HepG2 (cell line): ENCODE data around the gene FOXA3. TPM values are rescaled to one million over a fixed set of nuclear protein-coding genes. Genes with fewer than 3 reads are reported as not detected.

Experiments
- CBX5 ChIP-seq: sonication (generic); formaldehyde crosslinking; IDR thresholded peaks from 2 replicates; pipeline ENCODE4 v1.4.0; 2020; ENCODE audit warnings: missing genetic modification reagents, borderline replicate concordance
- NFYC ChIP-seq: IDR thresholded peaks from 2 replicates; pipeline ENCODE4 v1.6.1; 2016; ENCODE audit warnings: missing genetic modification reagents, missing compliant biosample characterization
- NKX3-1 ChIP-seq: sonication (generic); formaldehyde crosslinking; IDR thresholded peaks from 2 replicates; pipeline ENCODE4 v1.5.0; 2020; ENCODE audit warnings: missing genetic modification reagents
- PLSCR1 ChIP-seq: sonication (generic); formaldehyde crosslinking; IDR thresholded peaks from 2 replicates; pipeline ENCODE4 v1.5.0; 2020; ENCODE audit warnings: missing genetic modification reagents, mild to moderate bottlenecking, borderline replicate concordance
- SRF ChIP-seq: IDR thresholded peaks from 2 replicates; pipeline ENCODE4 v1.6.1; 2011; ENCODE audit warnings: mild to moderate bottlenecking, low read depth, low read length, moderate library complexity
- ZNF136 ChIP-seq: sonication (generic); formaldehyde crosslinking; IDR thresholded peaks from 2 replicates; pipeline ENCODE4 v1.8.1; 2022; ENCODE audit warnings: low read depth, mild to moderate bottlenecking, moderate library complexity, missing genetic modification reagents
- ZNF446 ChIP-seq: sonication (generic); formaldehyde crosslinking; IDR thresholded peaks from 2 replicates; pipeline ENCODE4 v1.5.0; 2020; ENCODE audit warnings: mild to moderate bottlenecking, missing genetic modification reagents
- ZNF749 ChIP-seq: sonication (generic); formaldehyde crosslinking; IDR thresholded peaks from 2 replicates; pipeline ENCODE4 v1.8.0; 2022; ENCODE audit warnings: mild to moderate bottlenecking, missing genetic modification reagents, moderate library complexity, borderline replicate concordance
- polyA plus RNA-seq, 8 experiments: library from polyadenylated mRNA; depleted of rRNA in 3 of 8; stranded (reverse) in 7 of 8; unstranded in 1 of 8; fragments of >200 nt; fragmentation: Illumina TruSeq in 4 of 8; extraction: Trizol in 4 of 8; gene quantifications; 2 replicates each; pipeline versions ENCODE4 v1.2.1 to v1.2.3, GENCODE V29; 2011 to 2016; ENCODE audit warnings: low read depth in 4 of 8, missing spikeins in 1 of 8, mixed read lengths in 1 of 8; ENCODE audit not compliant: insufficient read depth in 1 of 8
- total RNA-seq, 5 experiments: library from RNA; depleted of rRNA; stranded (reverse); fragments of >200 nt; fragmentation: Illumina TruSeq; extraction: Trizol; gene quantifications; 2 replicates each; pipeline ENCODE4 v1.2.3, GENCODE V29; 2016; ENCODE audit warnings: low read depth in 1 of 5
- TF ChIP-seq, protein P1 (sequence below): sonication (generic); formaldehyde crosslinking; IDR thresholded peaks from 2 replicates; pipeline ENCODE4 v1.9.0; 2021; ENCODE audit warnings: mild to moderate bottlenecking, missing genetic modification reagents
- TF ChIP-seq, protein P2 (sequence below): sonication (generic); formaldehyde crosslinking; IDR thresholded peaks from 2 replicates; pipeline ENCODE4 v1.4.0; 2020; ENCODE audit warnings: missing genetic modification reagents

The FOXA3 gene
- total and polyA plus RNA-seq, 2 of the 13 experiments (the other 11 are each of a cell fraction or from before 2014, with no cell fraction given), result 29.8 to 47.6 TPM

DNA sequence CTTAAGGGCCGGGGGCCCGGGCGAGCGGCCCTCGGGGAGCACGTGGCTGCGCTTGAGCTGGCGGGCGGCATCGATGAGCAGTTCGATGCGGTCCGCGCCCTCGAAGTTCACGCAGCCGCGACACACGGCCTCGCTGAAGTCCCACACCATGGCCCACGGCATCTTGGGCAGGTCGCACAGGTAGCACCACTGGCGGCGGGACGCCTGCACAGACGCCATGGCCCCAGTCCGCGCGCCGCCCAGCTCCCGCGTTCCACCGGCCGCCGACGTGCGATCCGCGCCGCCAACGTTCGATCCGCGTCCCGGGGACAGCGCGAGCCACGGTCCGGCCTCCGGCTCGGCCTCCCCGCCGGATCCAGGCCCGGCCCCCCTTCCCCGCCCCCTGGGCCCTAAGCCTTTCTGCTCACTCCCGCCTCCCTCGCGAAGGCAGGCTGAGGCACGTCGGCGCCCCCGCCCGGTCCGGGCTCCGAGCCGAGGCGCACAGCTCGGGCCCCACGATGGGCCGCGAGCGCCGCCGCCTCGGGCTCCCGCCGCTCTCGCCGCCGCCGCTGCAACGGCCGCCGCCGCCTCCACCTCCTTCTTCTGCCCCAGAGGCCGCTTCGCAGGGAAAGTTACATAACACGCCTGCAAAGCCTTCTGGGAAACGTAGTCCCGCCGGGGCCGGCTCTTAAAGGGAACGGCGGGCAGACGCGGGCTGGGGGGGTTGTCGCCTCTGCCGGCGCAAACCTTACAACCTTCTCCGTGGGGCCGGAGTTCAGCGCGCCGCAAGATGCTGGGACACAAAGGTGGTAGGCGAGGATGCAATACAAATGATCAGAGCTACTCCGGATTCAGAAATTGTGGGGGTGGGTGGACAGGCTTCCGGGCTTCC, 21.7 kb downstream of the FOXA3 start, which contains the start of gene IRF2BP1 (continued):
- TF ChIP-seq, protein P1, sequence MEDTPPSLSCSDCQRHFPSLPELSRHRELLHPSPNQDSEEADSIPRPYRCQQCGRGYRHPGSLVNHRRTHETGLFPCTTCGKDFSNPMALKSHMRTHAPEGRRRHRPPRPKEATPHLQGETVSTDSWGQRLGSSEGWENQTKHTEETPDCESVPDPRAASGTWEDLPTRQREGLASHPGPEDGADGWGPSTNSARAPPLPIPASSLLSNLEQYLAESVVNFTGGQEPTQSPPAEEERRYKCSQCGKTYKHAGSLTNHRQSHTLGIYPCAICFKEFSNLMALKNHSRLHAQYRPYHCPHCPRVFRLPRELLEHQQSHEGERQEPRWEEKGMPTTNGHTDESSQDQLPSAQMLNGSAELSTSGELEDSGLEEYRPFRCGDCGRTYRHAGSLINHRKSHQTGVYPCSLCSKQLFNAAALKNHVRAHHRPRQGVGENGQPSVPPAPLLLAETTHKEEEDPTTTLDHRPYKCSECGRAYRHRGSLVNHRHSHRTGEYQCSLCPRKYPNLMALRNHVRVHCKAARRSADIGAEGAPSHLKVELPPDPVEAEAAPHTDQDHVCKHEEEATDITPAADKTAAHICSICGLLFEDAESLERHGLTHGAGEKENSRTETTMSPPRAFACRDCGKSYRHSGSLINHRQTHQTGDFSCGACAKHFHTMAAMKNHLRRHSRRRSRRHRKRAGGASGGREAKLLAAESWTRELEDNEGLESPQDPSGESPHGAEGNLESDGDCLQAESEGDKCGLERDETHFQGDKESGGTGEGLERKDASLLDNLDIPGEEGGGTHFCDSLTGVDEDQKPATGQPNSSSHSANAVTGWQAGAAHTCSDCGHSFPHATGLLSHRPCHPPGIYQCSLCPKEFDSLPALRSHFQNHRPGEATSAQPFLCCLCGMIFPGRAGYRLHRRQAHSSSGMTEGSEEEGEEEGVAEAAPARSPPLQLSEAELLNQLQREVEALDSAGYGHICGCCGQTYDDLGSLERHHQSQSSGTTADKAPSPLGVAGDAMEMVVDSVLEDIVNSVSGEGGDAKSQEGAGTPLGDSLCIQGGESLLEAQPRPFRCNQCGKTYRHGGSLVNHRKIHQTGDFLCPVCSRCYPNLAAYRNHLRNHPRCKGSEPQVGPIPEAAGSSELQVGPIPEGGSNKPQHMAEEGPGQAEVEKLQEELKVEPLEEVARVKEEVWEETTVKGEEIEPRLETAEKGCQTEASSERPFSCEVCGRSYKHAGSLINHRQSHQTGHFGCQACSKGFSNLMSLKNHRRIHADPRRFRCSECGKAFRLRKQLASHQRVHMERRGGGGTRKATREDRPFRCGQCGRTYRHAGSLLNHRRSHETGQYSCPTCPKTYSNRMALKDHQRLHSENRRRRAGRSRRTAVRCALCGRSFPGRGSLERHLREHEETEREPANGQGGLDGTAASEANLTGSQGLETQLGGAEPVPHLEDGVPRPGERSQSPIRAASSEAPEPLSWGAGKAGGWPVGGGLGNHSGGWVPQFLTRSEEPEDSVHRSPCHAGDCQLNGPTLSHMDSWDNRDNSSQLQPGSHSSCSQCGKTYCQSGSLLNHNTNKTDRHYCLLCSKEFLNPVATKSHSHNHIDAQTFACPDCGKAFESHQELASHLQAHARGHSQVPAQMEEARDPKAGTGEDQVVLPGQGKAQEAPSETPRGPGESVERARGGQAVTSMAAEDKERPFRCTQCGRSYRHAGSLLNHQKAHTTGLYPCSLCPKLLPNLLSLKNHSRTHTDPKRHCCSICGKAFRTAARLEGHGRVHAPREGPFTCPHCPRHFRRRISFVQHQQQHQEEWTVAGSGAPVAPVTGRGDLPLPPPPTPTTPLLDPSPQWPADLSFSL (CRISPR knock-in tag), result no peak
- TF ChIP-seq ZNF749 (CRISPR knock-in tag) (peak; percentile 33; the same call in 1 of the 2 replicates), CBX5 (CRISPR knock-in tag) (no peak), PLSCR1 (CRISPR knock-in tag) (0 out of 2 replicates have a peak, but pooled peaks have one; percentile 31), SRF (0 out of 2 replicates have a peak, but pooled peaks have one; percentile 39), ZNF446 (CRISPR knock-in tag) (peak; percentile 65; the same call in 1 of the 2 replicates), NFYC (CRISPR knock-in tag) (no peak; the same call in 1 of the 2 replicates), ZNF136 (CRISPR knock-in tag) (no peak), NKX3-1 (CRISPR knock-in tag) (no peak)
- TF ChIP-seq, protein P2, sequence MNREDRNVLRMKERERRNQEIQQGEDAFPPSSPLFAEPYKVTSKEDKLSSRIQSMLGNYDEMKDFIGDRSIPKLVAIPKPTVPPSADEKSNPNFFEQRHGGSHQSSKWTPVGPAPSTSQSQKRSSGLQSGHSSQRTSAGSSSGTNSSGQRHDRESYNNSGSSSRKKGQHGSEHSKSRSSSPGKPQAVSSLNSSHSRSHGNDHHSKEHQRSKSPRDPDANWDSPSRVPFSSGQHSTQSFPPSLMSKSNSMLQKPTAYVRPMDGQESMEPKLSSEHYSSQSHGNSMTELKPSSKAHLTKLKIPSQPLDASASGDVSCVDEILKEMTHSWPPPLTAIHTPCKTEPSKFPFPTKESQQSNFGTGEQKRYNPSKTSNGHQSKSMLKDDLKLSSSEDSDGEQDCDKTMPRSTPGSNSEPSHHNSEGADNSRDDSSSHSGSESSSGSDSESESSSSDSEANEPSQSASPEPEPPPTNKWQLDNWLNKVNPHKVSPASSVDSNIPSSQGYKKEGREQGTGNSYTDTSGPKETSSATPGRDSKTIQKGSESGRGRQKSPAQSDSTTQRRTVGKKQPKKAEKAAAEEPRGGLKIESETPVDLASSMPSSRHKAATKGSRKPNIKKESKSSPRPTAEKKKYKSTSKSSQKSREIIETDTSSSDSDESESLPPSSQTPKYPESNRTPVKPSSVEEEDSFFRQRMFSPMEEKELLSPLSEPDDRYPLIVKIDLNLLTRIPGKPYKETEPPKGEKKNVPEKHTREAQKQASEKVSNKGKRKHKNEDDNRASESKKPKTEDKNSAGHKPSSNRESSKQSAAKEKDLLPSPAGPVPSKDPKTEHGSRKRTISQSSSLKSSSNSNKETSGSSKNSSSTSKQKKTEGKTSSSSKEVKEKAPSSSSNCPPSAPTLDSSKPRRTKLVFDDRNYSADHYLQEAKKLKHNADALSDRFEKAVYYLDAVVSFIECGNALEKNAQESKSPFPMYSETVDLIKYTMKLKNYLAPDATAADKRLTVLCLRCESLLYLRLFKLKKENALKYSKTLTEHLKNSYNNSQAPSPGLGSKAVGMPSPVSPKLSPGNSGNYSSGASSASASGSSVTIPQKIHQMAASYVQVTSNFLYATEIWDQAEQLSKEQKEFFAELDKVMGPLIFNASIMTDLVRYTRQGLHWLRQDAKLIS, result no peak
